Stimulated activated naive CD8-positive, alpha-beta T cell treated with anti-CD3 and anti-CD28 coated beads, Interleukin-15, Interleukin-2, amounts not matched to agents 100 ng/mL and 50 ng/mL, for 24 hours (primary cell): Measurements from ENCODE around the gene GRIN2A.

Source experiments
- H3K27ac Mint-ChIP-seq: one replicate; pipeline ENCODE4 v1.8.0; 2021; ENCODE audit warnings: mild to moderate bottlenecking, mixed read lengths
- H3K27me3 Mint-ChIP-seq: one replicate; pipeline ENCODE4 v1.8.0; 2021; ENCODE audit warnings: mixed read lengths
- H3K36me3 Mint-ChIP-seq: one replicate; pipeline ENCODE4 v1.8.0; 2021; ENCODE audit warnings: low read depth, mixed read lengths
- H3K4me1 Mint-ChIP-seq: one replicate; pipeline ENCODE4 v1.8.0; 2021; ENCODE audit warnings: low read depth, mixed read lengths
- H3K4me3 Mint-ChIP-seq: one replicate; pipeline ENCODE4 v1.8.0; 2021; ENCODE audit warnings: mild to moderate bottlenecking, mixed read lengths
- H3K9me3 Mint-ChIP-seq: one replicate; pipeline ENCODE4 v1.8.0; 2021; ENCODE audit warnings: mixed read lengths

Gene GRIN2A

DNA sequence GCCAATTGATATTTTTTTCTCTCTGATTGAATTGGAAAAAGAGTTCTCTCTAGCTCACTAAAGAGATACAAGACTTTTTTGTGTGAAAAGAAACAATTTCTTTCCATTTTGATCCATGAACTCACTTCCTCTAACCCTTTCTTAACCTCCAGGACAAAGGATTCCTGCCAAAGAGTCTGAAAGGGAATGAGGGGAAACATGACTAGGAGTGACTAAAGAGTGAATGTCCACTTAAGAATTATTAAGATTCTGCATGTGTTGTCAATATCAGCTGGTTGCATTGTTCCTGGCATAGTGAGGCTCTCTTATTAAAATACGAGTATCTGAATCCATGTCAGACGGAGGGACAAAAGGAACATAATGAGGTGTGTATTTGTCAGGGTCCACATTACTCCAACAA lies 344.7 kb downstream of the GRIN2A start:
- Mint-ChIP-seq H3K27me3 (no peaks in the 10 kb centered on the region), H3K4me1 (no peaks in the 10 kb centered on the region), H3K36me3 (no peaks in the 10 kb centered on the region), H3K4me3 (no peak overlapping the region), H3K27ac (no peak overlapping the region), H3K9me3 (no peaks in the 10 kb centered on the region)

GRCh38 chr16:9836118-9836736 lies 346.0 kb downstream of the GRIN2A start:
- Mint-ChIP-seq H3K4me3 (no peak overlapping the region), H3K9me3 (no peaks in the 10 kb centered on the region), H3K27me3 (no peaks in the 10 kb centered on the region), H3K27ac (no peak overlapping the region), H3K4me1 (no peaks in the 10 kb centered on the region), H3K36me3 (no peaks in the 10 kb centered on the region)

GRCh38 chr16:9827062-9827752 lies 355.0 kb downstream of the GRIN2A start:
- H3K27ac Mint-ChIP-seq: no peak overlapping the region
- H3K27me3 Mint-ChIP-seq: no peaks in the 10 kb centered on the region
- no peak overlapping the region for H3K4me3 Mint-ChIP-seq
- no peaks in the 10 kb centered on the region for H3K9me3 Mint-ChIP-seq
- no peaks in the 10 kb centered on the region for H3K36me3 Mint-ChIP-seq
- H3K4me1 Mint-ChIP-seq: no peaks in the 10 kb centered on the region

DNA sequence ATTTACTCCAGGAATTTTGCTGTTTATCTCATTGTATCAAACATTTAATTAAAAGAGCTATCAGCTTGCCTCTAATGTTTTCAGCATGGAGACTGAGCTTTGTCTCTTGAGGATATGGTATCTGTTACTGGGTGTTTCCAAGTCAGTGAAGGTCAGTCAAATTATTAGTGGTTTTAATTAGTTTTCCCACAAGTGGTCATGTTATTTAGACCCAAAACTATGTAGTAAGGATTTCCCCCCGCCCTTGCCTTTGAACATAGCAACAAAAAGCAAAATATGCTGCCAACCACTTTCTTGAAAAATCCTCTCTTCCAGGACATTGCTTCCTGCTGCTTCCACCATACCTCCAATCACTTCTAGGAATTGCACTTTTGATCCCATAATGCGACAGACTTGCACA lies 355.6 kb downstream of the GRIN2A start:
- no peaks in the 10 kb centered on the region for H3K36me3 Mint-ChIP-seq
- peaks cover under 1% of the 10 kb centered on the region for H3K27me3 Mint-ChIP-seq
- no peaks in the 10 kb centered on the region for H3K4me1 Mint-ChIP-seq
- no peak overlapping the region for H3K4me3 Mint-ChIP-seq
- no peaks in the 10 kb centered on the region for H3K9me3 Mint-ChIP-seq
- H3K27ac Mint-ChIP-seq: no peak overlapping the region

DNA sequence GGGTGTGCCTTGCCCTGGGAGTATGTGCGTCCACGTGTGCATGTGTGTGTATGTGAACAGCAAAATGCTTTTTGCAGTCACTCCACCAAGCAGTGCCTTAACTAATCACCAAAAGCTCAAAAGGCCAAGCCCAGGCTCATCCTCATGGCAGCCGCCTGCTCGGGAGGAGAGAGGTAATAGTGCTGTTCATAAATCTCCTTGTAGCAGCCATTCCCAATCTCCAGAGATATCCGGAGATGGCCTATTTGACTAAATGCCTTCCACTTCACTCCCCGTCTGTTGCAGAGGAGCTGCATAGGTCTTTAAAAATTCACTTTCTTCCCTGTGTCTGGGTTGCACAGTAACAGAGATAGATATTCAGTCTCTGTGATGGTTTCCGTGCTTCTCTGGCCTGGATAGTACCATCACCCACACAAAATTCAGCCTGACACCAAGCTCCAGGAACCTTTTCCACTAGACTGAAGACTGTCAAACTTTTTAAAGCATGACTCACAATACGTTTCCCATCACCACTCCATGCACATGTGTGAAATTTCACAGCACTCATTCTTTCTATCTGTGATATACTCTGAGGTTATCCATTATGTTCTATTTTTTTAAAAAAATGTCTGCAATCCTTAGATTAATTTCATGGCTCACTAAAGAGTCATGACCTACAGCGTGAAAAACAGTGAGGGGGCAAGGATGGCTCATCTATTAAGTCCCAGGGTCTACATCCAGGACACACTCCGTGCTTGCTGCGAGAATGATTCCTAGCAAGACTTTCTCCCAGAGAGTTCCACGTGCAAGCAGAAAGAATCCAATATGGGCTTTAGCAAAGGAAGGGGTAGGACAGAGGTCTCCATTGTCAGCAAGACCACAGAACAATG lies 357.8 kb downstream of the GRIN2A start:
- no peak overlapping the region for H3K4me3 Mint-ChIP-seq
- H3K4me1 Mint-ChIP-seq: no peaks in the 10 kb centered on the region
- H3K9me3 Mint-ChIP-seq: no peaks in the 10 kb centered on the region
- no peaks in the 10 kb centered on the region for H3K36me3 Mint-ChIP-seq
- no peak overlapping the region for H3K27ac Mint-ChIP-seq
- peaks cover 10% of the 10 kb centered on the region for H3K27me3 Mint-ChIP-seq

DNA sequence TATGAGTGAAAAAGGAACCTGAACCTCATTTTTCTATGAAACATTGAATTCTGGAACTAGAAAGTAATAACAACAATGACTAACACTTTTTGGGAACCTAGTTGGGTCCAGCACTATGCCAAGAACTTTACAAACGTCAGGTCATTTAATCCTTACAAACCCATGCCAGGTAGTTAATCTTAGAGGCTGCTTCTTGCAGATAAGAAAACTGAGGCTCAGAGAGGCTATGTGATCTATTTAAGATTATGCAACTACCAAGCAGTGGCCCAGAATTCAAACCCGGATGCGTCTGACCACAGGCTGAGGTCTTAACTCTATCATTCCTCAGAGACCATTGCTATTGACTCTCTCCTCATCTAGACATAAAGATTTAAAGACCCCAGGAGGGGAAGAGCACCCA lies 358.7 kb downstream of the GRIN2A start:
- Mint-ChIP-seq H3K4me3 (no peak overlapping the region), H3K36me3 (no peaks in the 10 kb centered on the region), H3K4me1 (no peaks in the 10 kb centered on the region), H3K27me3 (peaks cover 10% of the 10 kb centered on the region), H3K27ac (no peak overlapping the region), H3K9me3 (no peaks in the 10 kb centered on the region)

DNA sequence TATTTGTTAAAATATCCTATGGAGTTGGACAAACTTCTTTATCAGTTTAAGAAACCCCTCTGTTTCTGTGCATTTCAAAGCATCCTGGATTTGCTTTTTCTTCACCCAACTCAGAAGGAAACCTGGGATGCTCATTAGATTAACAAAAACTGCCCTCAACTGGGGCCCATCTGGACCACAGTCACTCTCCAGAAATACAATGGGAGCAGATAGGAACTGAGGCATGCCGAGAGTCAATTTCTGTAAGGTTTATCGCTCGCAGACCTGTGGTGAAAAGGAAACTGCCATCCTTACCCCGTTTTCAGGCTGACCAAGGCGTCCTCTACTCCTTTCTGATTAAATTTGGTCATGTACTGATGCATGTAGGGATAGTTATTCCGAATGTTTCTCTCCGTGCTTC lies 360.3 kb downstream of the GRIN2A start:
- no peaks in the 10 kb centered on the region for H3K36me3 Mint-ChIP-seq
- no peak overlapping the region for H3K4me3 Mint-ChIP-seq
- H3K9me3 Mint-ChIP-seq: no peaks in the 10 kb centered on the region
- H3K27ac Mint-ChIP-seq: no peak overlapping the region
- H3K4me1 Mint-ChIP-seq: no peaks in the 10 kb centered on the region
- H3K27me3 Mint-ChIP-seq: peaks cover 10% of the 10 kb centered on the region

DNA sequence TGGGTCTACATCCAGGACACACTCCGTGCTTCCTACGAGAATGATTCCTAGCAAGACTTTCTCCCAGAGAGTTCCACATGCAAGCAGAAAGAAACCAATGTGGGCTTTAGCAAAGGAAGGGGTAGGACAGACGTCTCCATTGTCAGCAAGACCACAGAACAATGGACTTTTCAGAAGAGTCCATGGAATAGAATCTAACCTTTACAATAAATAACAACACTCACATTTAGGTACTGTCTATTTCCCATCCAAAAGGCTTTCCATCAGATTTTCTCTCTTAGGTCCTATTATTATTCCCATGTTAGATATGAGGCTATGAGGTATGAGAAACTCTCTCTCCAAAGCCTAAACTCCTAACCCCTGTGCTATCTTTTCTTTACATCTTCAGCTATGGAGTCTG lies 360.9 kb downstream of the GRIN2A start:
- Mint-ChIP-seq H3K4me1 (no peaks in the 10 kb centered on the region), H3K9me3 (no peaks in the 10 kb centered on the region), H3K4me3 (no peak overlapping the region), H3K27ac (no peak overlapping the region), H3K36me3 (no peaks in the 10 kb centered on the region), H3K27me3 (peaks cover 10% of the 10 kb centered on the region)

GRCh38 chr16:9820476-9821246 lies 361.6 kb downstream of the GRIN2A start:
- Mint-ChIP-seq H3K36me3 (no peaks in the 10 kb centered on the region), H3K9me3 (no peaks in the 10 kb centered on the region), H3K4me1 (no peaks in the 10 kb centered on the region), H3K27ac (no peak overlapping the region), H3K4me3 (no peak overlapping the region), H3K27me3 (peaks cover 10% of the 10 kb centered on the region)

- Mint-ChIP-seq H3K27me3 (peaks cover 10% of the 10 kb centered on the region), H3K9me3 (no peaks in the 10 kb centered on the region), H3K4me3 (no peak overlapping the region), H3K27ac (no peak overlapping the region), H3K36me3 (no peaks in the 10 kb centered on the region), H3K4me1 (no peaks in the 10 kb centered on the region)
Measured at GRCh38 chr16:9818702-9819101, 363.5 kb downstream of the GRIN2A start.

GRCh38 chr16:9817586-9817985 lies 364.6 kb downstream of the GRIN2A start:
- Mint-ChIP-seq H3K4me3 (no peak overlapping the region), H3K9me3 (no peaks in the 10 kb centered on the region), H3K27ac (no peak overlapping the region), H3K27me3 (peaks cover 10% of the 10 kb centered on the region), H3K4me1 (no peaks in the 10 kb centered on the region), H3K36me3 (no peaks in the 10 kb centered on the region)

DNA sequence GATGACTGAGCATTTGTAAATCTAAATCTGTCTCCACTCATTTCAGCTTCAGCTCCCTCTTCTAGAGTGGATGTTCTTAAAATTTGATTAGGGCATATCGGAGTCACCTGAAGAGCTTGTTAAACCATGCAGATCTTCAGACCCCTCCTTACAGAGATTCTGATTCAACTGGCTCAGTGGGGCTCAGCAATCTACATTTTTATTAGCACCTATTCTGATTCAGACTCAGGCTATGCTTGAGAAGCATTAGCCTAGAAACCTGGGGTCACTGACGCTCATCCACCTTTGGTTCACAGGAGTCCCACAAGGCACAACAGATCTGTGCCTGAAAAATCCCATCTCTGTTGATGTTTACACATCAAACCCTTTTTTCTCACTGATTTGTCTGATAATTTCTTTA lies 365.6 kb downstream of the GRIN2A start:
- no peak overlapping the region for H3K27ac Mint-ChIP-seq
- no peak overlapping the region for H3K4me3 Mint-ChIP-seq
- H3K27me3 Mint-ChIP-seq: peaks cover 10% of the 10 kb centered on the region
- no peaks in the 10 kb centered on the region for H3K4me1 Mint-ChIP-seq
- no peaks in the 10 kb centered on the region for H3K9me3 Mint-ChIP-seq
- no peaks in the 10 kb centered on the region for H3K36me3 Mint-ChIP-seq

DNA sequence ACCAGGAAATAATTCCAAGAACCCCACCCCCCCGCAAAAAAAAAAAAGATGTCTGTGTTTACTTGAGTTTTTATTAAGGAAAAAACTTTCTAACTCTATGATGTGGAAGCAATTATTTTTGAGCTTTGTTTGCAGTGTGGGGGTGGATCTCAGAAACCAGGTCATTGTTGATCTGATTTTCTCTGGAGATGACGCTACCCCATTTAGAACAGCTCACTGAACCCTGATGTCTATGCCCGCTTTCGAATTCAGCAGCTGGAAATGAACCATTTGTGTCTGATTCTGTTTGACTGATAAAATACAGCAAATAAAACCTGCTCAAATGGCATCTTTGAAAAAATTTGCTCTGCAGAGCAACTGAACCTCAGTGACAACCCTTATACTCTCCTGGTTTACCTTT lies 368.6 kb downstream of the GRIN2A start:
- Mint-ChIP-seq H3K9me3 (no peaks in the 10 kb centered on the region), H3K36me3 (no peaks in the 10 kb centered on the region), H3K4me1 (no peaks in the 10 kb centered on the region), H3K27me3 (no peaks in the 10 kb centered on the region), H3K27ac (no peak overlapping the region), H3K4me3 (no peak overlapping the region)

DNA sequence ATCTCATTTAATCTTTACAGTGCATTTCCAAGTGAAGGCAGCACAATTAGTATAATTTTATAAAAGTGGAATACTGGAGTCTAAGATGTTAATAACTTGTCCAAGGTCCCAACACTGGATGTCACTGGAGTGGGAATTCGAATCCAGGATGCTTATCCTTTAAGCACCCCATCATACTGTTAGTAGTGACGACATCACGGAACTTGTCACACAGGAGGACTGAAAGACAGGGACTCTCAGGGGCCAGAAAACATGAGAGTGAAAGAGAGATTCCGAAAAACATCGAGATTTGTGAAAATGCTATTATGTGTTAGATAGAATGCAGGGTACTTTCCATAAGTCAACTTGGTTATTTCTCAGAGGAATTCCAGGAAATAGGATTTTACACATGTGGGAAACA lies 374.0 kb downstream of the GRIN2A start:
- Mint-ChIP-seq H3K36me3 (no peaks in the 10 kb centered on the region), H3K9me3 (peaks cover 6% of the 10 kb centered on the region), H3K4me3 (no peak overlapping the region), H3K4me1 (no peaks in the 10 kb centered on the region), H3K27ac (no peak overlapping the region), H3K27me3 (no peaks in the 10 kb centered on the region)

DNA sequence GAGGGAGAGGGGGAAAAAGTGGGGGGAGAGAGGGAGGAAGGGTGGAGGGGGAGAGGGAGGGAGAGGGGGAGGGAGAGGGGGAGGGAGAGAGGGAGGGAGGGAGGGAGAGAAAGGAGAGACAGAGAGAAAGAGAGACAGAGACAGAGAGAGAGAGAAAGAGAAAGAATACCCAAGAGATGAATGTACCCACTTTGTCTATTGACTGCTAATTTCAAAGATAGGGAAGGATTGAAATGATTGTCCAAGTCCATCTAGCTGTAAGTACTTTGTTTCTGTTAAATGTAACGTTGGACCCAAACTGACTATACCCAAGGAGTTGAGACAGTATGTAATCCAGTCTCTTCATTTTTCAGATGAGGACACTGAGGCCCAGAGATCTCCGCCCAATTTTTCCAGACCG lies 374.9 kb downstream of the GRIN2A start:
- H3K9me3 Mint-ChIP-seq: peaks cover 6% of the 10 kb centered on the region

More for the DNA sequence above, 374.9 kb downstream of the GRIN2A start:
- Mint-ChIP-seq H3K4me1 (no peaks in the 10 kb centered on the region), H3K4me3 (no peak overlapping the region), H3K36me3 (no peaks in the 10 kb centered on the region), H3K27me3 (no peaks in the 10 kb centered on the region), H3K27ac (no peak overlapping the region)
